GM18508 (cell line): ENCODE data around the gene PODXL.
"Not testable (repeated sequence)": the region's sequence is repeated elsewhere in the genome, so short reads cannot be mapped to it uniquely, and the experiment has no call there.

Experiments
- ATAC-seq: cut with Tn5 transposase; IDR thresholded peaks from one replicate; pipeline ENCODE4 v1.9.1; 2021; ENCODE audit warnings: moderate number of reproducible peaks; ENCODE audit not compliant: insufficient read depth, unreplicated experiment

Gene PODXL

DNA sequence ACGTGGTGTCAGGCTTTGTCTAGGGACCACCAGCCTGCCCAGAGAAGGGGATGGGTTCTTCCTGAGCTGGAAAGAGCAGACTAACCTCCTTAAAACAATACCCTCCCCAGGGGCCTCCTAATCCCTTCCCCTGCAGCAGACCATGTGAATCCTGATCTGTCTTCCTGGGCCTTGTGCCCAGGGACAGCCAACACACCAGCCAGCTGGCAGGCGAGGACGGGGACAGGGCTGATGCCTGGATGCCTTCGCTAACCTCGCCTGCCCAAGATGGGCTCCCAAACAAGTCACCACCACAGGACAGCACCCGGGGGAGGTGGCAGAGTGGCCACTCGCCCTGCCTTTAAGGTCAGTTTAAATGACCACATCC lies 17.6 kb downstream of the PODXL start:
- ATAC-seq, result no peak

DNA sequence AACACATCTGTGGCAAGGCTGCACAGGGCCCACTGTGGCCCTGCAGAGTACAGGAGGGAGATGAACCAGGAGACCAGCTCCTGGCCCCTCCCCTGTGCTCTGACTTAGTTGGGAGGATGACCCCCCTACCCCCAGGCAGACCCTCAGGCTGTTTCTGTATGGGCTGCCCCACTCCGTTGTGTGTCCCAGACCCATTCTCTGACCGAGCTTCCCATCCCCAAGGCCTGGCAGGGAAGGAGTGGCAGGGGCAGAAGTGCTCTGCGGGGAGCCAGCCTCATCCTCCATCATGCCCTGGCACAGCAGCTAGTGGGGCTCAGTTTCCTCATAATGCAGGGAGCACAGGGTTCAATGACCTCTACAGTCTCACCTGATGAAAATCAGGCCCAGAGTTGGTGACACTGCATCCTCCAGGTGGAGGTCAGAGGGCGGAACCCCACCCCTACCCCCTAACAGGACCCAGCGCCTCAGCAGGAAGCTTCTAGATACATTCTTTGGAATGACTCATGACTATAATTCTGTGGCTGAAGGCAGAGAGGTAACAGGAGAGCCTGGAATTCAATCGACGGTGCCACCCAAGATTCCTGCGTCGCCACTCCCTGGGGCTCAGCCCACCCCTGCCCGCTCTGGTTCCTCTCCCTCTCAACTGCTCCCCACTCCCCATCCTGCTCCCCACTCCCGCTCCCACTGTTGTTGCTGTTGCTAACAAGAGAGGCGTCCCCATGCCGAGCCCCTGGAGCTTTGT lies 18.2 kb downstream of the PODXL start:
- no peak for ATAC-seq

GRCh38 chr7:131537571-131537978 lies 18.9 kb downstream of the PODXL start:
- ATAC-seq, result no peak

GRCh38 chr7:131536361-131536849 lies 20.0 kb downstream of the PODXL start:
- no peak for ATAC-seq

- ATAC-seq, result no peak
Measured at GRCh38 chr7:131533566-131534561, 22.6 kb downstream of the PODXL start.

DNA sequence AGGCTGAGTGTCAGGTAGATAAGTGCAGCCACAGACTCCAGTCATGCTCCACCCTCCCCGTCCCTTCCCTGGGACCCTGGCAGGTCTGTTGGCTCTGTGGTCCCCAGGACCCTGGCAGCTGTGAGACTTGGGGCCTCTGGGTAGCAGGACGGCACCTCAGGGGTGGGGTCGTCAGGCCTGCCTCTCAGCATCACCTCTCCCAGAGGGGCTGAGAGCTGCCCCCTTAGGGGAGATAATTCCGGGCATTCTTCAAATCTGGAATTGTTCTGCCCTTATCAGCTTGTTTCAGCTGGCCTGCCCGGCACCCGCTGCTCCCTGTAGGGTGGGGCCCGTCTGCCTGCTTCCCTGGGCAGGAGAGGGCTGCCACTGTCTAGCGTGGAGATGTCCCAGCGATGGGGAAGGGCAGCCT lies 23.3 kb downstream of the PODXL start:
- ATAC-seq, result no peak

- ATAC-seq, result no peak
Measured at GRCh38 chr7:131532570-131533091, 23.8 kb downstream of the PODXL start.

- no peak for ATAC-seq
Measured at GRCh38 chr7:131530137-131530536, 26.3 kb downstream of the PODXL start.

DNA sequence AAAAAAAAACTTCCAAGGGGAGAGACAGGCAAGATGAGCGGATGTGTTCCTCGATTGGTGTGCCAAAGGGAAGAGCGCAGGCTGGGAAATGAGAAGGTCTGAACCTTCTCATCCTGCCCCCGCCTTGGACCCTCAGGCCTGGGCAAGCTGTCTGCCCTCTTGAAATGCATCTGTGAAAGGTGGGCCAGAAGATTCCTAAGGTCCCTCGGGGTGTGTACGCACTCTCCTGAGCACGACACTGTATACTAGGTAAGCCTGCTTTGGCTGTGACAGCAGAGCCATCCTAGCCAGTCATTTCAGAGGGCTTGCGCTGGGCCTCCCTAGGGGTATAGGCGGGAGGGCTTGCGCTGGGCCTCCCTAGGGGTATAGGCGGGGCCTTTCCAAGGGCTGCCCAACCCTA lies 26.8 kb downstream of the PODXL start:
- ATAC-seq, result no peak

GRCh38 chr7:131529179-131529578 lies 27.2 kb downstream of the PODXL start:
- no peak for ATAC-seq

DNA sequence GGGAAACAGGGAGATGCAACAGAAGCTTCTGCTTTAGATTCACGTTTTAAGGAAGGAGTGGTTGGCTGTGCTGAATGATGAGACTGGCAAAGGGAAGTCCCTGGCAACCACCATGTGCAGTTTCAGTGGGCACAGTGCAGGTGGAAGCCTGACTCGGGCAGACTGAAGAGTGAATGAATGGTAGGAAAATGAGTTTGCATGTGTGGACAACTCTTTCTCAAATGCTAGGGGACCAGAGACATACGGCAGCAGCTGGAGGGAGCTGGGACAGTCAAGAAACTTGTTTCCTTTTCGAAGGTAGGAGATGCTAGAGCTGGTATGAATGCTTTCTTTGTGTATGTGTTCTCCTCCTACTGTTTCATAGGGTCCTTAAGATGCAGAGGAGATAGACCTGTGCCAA lies 29.0 kb downstream of the PODXL start:
- no peak for ATAC-seq

DNA sequence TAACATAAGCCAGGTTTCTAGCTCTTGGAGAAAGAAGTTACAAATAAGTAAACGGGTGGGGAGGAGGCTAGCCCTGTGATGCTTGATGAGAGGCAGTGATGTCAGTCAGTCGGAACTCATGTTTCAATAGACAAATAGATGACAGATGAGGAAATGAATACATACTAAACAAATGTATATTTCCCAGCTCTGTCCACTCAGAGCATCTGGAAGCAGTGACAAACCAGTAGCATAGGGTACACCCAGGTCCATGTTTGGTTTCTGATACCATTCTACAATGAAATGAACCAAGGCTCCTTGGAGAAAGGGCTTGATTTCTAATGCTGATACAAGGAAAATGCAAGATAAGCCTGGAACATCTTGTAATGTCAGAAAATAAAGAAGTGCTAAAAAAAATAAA lies 30.6 kb downstream of the PODXL start:
- no peak for ATAC-seq

DNA sequence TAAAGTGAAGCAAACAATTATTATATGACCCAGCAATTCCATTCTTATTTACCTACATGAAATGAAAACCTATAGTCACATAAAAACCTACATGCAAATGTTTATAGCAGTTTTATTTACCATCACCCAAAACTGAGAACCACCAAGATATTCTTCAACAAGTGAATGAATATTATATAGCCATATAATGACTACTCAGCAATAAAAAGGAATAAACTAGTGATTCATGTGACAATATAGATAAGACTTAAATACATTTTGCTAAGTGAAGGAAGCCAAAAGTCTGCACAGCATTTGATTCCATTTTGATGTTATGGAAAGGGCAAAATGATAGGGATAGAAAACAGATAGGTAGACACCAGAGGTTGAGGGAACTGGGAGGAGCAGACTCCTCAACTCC lies 31.7 kb downstream of the PODXL start:
- ATAC-seq, result no peak

DNA sequence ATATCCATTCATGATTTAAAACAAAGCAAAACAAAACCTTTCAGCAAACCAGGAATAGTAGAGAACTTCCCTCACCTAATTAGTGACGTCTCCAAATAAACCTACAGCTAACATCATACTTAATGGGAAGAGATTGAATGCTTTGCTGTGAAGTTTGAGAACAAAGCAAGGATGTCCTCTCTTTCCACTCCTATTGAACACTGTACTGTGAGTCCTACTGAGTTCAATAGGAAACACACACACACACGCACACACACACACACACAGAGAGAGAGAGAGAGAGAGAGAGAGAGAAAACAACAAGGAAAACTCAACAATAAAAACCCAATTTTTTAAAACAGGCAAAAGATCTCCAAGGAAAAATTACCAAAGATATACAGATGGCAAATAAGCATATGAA lies 32.3 kb downstream of the PODXL start:
- no peak for ATAC-seq

DNA sequence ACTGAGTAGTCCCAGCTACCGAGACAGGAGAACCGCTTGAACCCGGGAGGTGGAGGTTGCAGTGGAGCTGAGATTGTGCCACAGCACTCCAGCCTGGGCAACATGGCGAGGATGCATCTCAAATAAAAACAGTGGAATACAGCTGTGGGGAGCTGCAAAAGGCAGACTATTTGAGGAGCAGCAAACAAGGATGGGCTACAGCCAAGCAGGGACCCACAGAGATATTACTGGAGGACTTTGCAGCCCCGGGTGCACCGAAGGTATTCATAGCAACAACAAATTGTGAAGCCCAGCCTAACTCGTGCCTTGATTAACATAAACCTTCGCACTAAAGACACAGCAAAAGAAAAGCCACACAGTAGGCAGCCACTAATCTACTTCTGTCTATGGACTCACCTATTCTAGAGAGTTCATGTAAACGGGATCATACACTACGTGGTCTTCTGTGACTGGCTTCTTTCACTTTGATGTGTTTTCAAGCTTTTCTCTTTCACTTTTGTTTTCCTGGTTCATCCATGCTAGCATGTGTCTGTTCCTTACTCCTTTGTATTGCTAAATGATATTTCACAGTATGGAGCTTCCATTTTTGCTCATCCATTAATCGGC lies 34.0 kb downstream of the PODXL start:
- no peak for ATAC-seq

GRCh38 chr7:131521651-131522163 lies 34.7 kb downstream of the PODXL start:
- no peak for ATAC-seq

- ATAC-seq, result no peak
Measured at GRCh38 chr7:131518626-131519025, 37.8 kb downstream of the PODXL start.

- no peak for ATAC-seq
Measured at GRCh38 chr7:131517218-131517923, 39.1 kb downstream of the PODXL start.

DNA sequence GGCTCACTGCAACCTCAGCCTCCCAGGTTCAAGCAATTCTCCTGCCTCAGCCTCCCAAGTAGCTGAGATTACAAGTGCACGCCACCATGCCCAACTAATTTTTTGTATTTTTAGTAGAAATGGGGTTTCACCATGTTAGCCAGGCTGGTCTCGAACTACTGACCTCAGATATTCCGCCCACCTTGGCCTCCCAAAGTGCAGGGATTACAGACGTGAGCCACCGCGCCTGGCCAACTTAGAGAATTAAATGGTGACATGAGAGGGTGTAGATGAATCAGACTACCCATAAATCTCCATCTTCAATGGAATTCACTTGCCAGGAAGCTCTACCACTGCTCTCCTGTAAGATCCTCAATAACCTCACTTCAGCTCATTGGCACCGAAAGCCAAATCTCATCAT lies 41.0 kb downstream of the PODXL start:
- ATAC-seq, result not testable (repeated sequence)
